Naive thymus-derived CD8-positive, alpha-beta T cell (primary cell): ENCODE results near the gene SH3BP5. TPM values are rescaled to one million over a fixed set of nuclear protein-coding genes. Genes with fewer than 3 reads are reported as not detected.

ENCODE experiments used
- polyA plus RNA-seq, 3 donors: library from polyadenylated mRNA; unstranded; fragments of 300-500 nt; fragmentation: Illumina TruSeq; gene quantifications; one replicate each; pipeline ENCODE4 v1.2.3, GENCODE V29; 2021
- total RNA-seq, 8 experiments: library from RNA in 2 of 8; stranded (reverse) in 2 of 8; gene quantifications; one replicate each; pipeline ENCODE4 v1.2.3 and lab custom pipeline; 2021 to 2026

The SH3BP5 gene
- total and polyA plus RNA-seq, 5 experiments from 2014 or later: 4.4 to 26.1 (median 12.1) TPM

Other genes starting within 250 kb of the SH3BP5 start
- gene RBSN, start 233.4 kb downstream of the SH3BP5 start, total RNA-seq: 10 to 100 TPM; 36.6 to 41.4 TPM
- gene RBSN, start 233.4 kb downstream of the SH3BP5 start, polyA plus RNA-seq: 10 to 100 TPM; 16.3 to 20.3 (median 18.9) TPM
- gene CAPN7, start 126.3 kb downstream of the SH3BP5 start, total RNA-seq: 100 to 1,000 TPM in 1 of 2 experiments, 10 to 100 TPM in 1; 98.6 to 101 TPM
- gene CAPN7, start 126.3 kb downstream of the SH3BP5 start, polyA plus RNA-seq: 10 to 100 TPM; 17.8 to 33.2 (median 21.4) TPM
- gene METTL6, start 95.0 kb upstream of the SH3BP5 start, total RNA-seq: 10 to 100 TPM; 15.6 to 16.9 TPM
- 10 to 100 TPM; 14.8 to 22.2 (median 18.3) TPM for gene METTL6, start 95.0 kb upstream of the SH3BP5 start, polyA plus RNA-seq
- 10 to 100 TPM; 15.8 to 17.5 TPM for gene EAF1, start 95.0 kb upstream of the SH3BP5 start, total RNA-seq
- 1 to 10 TPM; 4.6 to 7.7 (median 5.2) TPM for gene EAF1, start 95.0 kb upstream of the SH3BP5 start, polyA plus RNA-seq
- gene COLQ, start 189.1 kb upstream of the SH3BP5 start, total RNA-seq: 1 to 10 TPM; 2.9 to 3.4 TPM
- under 1 TPM in 2 of 3 donors, not detected in 1; 0.09 to 0.15 TPM for gene COLQ, start 189.1 kb upstream of the SH3BP5 start, polyA plus RNA-seq